ENCODE data around the gene GID8.

DNA sequence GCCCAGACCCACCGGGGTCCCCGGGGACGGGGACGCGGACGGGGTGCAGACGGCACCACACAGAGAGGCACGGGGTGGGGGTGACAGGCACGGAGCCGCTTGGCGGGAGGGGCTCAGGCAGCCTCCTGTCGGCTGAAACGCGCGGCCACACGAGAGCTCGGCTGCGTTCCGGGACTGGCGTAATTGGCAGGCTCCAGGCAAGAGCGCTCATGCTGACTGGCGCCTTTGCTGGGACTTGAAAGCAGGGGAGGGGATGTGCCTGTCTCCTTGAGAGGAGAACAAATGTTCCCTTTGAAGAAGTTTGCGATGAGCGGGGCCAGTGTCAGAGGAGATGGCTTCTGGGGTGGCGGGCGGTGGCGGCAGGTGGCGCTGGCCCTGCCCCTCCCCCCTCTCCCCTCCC is 43.0 kb downstream of the GID8 start:
- TF ChIP-seq, protein P1, sequence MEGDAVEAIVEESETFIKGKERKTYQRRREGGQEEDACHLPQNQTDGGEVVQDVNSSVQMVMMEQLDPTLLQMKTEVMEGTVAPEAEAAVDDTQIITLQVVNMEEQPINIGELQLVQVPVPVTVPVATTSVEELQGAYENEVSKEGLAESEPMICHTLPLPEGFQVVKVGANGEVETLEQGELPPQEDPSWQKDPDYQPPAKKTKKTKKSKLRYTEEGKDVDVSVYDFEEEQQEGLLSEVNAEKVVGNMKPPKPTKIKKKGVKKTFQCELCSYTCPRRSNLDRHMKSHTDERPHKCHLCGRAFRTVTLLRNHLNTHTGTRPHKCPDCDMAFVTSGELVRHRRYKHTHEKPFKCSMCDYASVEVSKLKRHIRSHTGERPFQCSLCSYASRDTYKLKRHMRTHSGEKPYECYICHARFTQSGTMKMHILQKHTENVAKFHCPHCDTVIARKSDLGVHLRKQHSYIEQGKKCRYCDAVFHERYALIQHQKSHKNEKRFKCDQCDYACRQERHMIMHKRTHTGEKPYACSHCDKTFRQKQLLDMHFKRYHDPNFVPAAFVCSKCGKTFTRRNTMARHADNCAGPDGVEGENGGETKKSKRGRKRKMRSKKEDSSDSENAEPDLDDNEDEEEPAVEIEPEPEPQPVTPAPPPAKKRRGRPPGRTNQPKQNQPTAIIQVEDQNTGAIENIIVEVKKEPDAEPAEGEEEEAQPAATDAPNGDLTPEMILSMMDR (IDR thresholded peaks at IDR 0.05): no peak
- no peak for TF ChIP-seq POLR2AphosphoS5 (IDR thresholded peaks at IDR 0.05)
- no peak for TF ChIP-seq POLR2A (IDR thresholded peaks at IDR 0.05; ENCODE audit: low read depth)

All from esophagus muscularis mucosa (tissue), 3 donors.